ENCODE results near the gene ALDH5A1.

The ALDH5A1 gene

DNA sequence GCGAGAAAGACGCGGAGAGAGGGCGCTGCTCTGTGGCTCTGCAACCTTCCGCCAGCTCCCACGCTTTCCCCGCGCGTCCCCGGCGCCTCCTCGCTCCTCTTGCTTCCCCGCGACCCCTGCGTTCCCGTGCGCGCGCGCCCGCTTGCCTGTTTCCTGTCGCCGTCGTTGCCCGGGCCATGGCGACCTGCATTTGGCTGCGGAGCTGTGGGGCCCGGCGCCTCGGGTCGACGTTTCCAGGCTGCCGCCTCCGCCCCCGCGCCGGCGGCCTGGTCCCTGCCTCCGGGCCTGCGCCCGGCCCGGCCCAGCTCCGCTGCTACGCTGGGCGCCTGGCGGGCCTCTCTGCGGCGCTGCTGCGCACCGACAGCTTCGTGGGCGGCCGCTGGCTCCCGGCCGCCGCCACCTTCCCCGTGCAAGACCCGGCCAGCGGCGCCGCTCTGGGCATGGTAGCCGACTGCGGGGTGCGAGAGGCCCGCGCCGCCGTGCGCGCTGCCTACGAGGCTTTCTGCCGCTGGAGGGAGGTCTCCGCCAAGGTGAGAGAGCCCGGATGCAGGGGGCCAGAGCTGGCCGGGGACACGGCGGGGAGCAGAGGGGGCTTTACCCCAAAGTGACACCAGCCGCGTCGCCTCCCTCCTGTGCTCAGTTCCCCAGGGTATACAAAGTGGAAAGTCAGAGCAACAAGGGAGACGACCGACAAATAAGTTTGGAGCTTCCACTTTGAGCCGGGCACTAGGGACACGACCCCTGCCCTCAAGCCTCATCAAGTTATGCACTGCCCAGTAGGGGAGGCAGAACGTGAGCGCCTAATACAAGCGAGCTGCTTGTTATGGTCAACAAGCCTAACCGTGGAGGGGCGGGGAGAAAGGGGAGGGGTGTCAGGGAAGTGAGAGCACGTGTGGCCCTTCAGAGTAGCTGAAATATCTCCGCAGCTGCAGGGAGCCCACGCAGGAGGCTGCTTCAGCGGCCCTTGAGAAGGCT is at the start of gene ALDH5A1:
Gene ALDH5A1 (plus strand): TSS at position 149 of the 975 bp plus-strand sequence. CDS start 28 bp downstream, at position 177.
- FAIRE-seq = no peak

DNA sequence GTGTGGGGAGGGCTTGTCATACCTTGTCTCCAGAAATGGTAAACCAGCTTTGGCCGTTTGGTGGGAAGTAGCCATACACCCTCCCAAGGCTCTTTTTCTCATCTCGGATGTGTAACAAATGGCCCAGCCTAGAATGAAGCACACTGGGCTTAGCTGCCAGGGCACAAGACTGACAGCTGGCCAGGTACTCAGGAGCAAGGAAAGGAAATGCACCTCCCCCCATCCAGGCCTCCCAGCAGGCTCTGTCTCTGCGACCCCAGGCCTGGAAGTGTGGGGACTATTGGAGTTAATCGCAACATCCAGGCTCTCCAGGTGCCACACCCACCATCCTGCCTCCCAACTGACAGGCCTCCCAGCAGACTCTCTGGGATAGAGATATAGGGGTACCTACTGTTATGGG is 49.1 kb upstream of the ALDH5A1 start:
- FAIRE-seq = no peak

DNA sequence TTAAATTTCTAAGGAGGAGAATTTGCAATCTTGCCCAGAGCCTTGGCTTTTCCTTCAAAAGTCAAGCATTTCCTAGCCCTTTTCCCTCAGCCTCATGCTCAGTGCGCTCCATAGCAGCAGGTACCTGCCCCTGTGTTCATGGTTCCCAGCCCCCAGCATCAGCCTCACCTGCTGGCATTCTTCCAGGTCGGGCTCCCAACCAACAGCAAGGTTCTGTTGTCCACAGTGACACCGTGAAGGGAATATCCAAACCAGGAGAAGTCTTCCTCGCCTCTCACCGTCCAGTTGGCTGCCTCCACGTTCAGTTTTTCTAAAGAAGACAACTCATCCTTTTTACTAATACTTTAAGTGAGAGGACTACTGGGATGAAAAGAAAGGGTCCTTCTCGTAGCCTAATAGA is 48.1 kb upstream of the ALDH5A1 start:
- no peak for FAIRE-seq

DNA sequence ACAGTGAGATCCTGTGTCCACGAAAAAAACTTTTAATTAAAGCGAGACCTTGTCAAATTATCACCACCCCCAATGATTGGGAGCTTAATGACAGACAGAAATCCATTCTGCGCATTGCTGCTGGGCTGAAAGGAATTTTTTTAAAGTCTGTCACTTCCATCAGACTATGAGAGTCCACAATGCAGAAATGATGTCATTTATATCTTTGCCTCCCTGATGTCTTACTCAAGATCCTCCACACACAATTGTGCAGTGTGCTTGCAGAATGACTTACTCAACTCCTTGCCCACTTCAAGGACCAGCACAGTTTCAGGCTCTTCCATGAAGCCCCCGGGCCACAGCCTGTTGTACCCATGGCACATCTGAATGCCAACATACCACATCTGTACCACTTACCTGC is 46.4 kb upstream of the ALDH5A1 start:
- no peak for FAIRE-seq

DNA sequence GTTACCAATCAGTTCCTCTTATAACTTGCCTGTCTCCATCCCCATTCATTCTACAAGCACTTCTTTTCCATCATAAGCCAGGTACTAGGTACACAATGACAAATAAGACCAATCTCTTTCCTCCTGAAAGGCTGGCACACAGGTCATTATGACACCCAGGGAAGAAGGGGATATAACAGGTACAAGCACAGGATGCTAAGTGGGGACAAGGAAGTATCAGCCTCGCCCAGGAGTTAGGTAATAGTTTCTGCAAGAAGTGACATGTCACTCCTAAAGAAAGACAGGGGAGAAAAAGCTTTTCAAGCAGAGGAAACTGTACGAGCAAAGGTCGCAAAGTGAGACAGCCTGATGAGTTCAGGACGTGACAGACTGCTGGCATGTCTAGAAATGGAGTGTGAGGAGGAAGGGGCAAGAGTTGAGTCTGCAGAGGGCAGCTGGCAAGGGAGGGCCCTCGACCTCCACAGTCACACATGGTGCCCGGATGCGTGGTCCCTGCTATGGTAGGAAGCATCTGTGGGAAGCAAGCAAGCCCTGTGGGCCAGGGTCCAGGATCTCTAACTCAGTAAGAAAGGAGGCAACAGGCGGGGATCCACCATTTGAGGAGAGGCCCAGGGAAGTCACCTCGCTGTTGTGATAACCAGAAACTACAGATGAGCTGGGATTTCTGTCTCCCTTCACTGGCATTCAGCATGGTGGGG is 45.8 kb upstream of the ALDH5A1 start:
- no peak for FAIRE-seq

DNA sequence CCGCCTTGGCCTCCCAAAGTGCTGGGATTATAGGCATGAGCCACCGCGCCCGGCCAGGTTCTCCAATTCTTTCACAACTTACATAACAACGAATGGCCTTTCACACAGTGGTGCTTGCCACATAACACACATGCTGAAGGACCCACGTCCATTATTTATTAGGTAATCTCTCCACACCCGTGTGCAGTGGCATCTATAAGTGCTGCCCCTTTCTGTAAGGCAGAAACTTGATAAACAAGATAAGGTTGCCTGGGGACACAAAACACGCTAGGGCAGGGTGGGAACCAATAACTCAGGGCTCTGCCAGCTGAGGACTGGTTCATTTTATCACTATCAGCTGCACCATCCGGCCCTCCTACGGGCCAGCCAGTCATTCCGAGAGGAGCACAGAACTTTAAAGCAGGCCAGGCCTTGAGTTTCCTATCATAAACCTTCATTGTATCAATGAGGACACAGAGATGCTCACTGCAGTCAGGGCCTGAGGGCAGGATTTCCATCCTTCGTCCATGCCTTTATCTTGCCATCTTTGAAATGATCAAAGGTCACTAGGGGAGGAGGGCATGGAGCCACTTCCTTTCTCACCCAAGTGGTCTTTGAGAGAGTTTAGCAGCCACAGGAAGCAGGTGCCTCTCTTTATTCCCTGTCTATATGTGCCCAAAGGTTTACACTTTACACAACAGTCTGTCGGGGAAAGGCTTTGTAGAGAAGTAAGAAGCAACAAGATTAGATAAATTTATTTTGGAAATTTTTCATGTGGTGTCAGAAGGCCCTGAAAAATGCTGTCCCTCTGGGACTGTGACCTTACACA is 43.0 kb upstream of the ALDH5A1 start:
- no peak for FAIRE-seq

DNA sequence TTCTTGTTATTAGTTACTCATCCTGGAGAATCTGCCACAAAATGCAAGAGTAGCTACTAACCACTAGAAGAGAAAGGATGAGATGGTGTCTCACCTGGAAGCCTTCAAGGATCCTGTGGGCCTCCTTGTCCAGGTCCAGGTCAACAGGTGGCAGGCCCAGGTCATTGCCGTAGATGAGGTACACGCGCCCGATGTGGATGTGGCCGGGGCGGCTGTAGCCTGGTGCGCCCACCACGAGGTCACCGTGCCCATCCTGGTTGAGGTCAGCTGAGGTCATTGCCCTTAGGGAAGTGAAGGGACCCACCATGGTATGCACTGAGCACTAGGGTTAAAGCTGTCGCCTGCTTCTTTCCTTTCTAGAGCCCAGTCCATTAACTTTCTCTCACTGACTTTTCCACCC is 40.8 kb upstream of the ALDH5A1 start:
- FAIRE-seq = no peak

DNA sequence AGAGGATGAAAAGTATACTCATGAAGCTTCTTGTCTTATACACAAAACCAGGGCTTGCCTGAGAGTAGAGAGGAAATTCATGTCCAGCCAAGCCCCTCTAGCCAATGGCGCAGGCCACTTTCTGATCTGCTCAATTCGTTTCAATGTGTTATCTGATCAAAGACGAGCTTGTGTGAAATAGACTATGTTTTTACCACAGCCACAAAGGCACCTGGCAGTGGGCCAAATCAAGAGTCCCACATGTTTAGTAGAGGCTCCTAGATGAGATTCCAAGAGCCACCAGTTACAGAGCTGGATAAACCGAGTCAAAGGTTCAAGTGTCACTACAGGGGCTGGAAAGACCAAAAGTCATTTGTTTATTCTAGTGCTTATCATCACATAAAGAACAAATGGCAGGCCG is 40.3 kb upstream of the ALDH5A1 start:
- no peak for FAIRE-seq

DNA sequence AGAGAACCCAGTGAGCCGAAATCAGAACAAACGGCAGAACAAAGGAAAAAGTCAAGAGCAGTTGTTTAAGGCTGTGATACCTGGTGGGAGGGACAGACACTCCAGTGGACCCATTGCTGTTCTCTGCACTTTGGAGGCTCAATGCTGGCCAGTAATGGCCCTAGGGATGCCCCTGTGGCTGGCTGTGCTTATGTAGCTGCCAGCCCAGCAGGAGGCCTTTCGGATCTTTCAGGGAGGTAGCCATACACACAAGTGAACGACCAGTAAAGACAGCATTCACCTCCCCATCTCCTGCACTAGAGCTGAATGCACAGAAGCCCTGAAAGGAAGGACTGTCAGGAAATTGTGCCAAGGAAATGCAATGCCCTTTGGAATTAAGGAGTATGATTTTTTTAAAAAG is 39.7 kb upstream of the ALDH5A1 start:
- FAIRE-seq = no peak

DNA sequence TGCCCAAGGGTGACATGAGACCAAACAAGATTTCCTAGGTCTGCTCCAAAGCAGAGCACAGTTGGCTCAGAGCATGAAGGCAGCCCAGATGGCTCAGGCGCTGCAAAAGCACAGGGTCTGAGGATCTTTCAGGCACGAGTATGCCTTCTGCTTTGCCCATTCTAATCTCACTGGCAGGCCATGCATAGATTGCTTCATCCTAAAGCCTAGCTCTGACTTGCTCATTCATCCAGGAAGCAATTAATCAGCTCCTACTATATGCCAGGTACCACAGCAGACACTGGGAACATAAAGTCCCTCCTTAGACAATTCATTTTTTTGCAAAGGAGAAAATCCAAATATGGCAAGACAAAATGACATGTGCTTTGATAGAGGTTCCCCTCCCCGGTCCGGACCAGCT is 36.6 kb upstream of the ALDH5A1 start:
- FAIRE-seq = no peak

DNA sequence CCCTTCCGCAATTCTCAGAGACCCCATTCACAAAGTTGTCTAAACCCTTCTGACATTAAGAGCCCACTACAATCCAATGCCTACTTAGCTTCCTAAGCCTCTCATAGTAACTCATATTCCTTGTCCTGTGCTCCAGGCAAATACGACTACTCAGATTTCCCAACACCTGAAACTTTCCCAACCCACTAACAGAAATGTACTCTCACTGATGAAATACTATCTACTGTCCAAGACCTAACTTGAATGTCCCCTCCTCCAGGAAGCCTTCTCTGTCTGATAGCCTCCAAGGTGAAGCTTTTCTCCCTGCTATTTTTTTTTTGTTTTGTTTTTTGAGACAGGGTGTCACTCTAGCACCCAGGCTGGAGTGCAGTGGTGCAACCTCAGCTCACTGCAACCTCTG is 35.8 kb upstream of the ALDH5A1 start:
- FAIRE-seq = no peak

DNA sequence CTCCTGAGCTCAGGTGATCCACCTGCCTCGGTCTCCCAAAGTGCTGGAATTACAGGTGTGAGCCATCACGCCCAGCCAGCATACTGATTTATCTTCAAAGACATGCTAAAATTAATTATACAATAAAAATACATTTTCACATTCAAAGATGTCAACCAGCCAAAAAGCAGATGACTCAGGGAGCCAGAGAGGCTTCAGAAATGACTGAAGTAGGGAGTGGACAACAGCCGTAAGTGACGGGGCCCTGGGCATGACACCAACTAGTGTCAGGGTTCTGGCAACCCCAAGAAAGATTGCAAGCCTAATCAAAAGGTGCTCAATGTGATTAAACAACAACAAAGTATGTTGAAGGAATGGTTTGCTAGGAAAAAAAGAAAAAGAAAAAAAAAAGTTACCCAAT is 33.8 kb upstream of the ALDH5A1 start:
- no peak for FAIRE-seq

DNA sequence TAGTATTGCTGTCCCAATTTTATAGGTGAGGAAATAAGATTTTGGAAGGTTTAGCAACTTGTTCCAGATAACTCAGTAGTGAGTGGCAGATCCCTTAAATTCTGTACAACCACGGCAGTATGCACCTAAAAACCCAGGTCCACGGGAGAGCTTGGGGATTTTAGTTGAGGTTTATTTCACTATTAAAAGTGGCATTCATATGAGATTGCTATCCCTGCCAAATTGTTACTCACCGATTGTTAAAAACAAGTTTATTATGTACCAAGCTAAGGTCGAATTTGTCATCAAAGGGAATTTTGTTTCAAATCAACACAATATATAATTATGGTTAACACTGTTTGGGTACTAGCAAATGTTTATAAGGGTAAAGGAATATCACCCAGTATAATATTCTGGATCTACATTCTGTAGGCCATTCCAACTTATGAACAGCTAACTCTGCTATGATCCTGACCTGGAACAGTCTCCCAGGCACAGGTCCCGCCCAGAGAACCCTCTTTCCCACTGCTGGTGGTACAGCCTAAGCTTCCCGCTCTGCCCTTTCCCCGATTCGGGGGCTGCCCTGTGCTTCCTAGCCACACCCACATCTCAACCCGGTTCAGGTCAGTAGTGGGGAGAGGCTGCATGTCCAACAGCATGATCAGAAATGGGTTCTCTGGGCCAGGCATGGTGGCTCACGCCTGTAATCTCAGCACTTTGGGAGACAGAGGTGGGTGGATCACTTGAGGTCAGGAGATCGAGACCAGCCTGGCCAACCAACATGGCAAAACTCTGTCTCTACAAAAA is 30.3 kb upstream of the ALDH5A1 start:
- no peak for FAIRE-seq

DNA sequence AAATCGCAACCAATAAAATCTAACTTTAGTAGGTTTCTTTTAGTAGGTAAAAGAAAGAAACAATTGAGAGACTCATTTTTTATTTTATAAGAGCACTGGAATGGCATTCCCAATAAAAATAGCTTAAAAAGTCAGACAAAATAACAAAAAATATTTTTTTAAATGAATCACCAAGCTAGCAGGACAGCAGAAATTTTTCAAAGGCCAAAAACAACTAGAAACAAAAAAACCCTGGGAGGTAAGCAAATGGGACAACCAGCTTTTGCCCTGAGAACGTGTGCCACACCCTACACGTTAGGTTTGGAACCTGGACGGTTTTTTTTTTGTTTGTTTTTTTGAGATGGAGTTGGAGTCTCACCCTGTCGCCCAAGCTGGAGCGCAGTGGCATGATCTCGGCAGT is 25.0 kb upstream of the ALDH5A1 start:
- no peak for FAIRE-seq

DNA sequence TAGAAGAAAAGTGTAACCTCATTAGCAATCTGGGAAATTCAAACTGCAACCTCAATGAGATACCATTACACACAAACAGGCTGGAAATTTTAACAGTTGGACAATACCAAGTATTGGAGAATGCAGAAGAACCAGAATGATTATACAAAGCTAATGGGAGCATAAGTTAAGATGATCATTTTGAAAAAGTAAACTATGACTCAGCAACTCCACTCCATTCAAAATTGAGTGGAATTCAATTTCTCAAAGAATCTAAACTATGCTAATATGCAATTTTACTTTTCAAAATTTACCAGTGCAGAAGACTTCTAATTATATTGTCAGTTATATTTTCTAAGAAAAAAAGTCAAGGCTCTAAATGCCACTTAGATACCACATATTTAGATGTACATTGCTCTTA is 22.6 kb upstream of the ALDH5A1 start:
- FAIRE-seq = no peak

DNA sequence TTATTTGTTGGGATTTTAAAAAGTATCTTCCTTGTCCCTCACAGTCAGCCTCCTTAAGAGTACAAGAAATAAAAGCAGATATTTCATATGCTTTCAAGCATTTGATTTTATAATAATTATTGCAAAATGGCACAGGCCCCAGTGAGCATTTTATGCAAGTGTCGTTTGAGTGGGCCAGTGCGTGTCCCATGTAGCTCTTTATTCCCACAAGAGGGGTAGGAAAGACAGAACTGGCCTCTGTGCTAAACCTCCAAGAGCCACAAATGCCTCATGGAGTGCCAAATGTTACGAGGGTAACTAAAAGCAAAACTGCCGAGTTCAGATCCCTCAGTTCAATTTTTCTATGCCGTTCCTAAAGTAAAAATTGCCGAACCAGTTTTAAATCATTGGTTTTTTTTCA is 18.1 kb upstream of the ALDH5A1 start:
- no peak for FAIRE-seq

DNA sequence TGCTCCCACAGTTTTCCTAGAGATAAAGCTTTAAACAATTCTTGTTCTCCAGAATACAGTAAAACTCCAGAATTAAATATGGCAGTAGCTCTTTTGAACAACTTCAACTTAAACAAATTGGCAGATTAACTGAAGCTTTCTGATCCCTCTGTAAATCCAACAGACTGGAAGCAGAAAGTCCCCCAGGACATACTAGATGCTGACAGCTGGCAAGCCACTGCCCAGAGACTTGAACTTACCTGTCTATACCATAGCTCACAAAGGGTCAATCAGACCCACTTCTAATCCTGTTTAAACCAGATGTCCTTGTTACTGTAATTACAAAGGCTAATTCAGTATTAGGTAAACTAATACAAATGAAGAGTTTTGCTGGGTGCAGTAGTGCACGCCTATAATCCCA is 17.7 kb upstream of the ALDH5A1 start:
- FAIRE-seq = no peak

DNA sequence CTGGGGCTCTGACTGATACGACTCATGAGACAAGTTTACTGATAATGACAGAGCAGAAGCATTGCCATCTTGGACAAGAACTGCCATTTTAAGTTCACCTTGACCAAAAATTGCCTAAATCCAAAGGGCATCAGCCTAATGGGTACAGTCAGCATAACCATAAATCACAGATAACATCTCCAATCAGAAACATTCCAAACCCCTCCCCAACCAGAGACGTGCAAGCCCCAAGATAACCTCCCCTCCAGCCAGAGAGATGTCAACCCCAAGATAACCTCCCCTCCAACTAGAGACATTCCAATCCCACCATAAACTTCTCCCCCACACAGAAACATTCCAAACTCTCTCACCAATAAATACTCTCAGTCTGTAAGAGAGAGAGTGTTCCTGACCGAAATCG is 15.9 kb upstream of the ALDH5A1 start:
- no peak for FAIRE-seq

DNA sequence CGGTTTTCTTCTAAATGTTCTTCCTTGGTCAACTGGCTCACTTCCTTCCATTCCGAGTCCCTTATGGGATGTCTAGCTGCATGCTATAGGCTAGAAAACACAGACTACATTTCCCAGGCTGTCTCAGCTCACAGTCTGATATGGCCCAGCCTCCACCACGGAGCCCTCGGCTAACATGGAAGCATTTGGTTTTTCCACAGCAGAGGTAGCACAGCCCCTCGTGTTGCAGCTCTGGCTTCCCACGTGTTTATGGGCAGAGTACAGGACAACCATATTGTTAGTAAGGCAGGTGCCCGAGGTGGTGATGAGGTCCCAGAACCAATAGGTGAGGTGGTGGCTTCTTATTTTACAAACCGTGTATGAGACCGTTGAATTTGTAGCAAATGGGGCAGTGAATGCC is 14.1 kb upstream of the ALDH5A1 start:
- no peak for FAIRE-seq

DNA sequence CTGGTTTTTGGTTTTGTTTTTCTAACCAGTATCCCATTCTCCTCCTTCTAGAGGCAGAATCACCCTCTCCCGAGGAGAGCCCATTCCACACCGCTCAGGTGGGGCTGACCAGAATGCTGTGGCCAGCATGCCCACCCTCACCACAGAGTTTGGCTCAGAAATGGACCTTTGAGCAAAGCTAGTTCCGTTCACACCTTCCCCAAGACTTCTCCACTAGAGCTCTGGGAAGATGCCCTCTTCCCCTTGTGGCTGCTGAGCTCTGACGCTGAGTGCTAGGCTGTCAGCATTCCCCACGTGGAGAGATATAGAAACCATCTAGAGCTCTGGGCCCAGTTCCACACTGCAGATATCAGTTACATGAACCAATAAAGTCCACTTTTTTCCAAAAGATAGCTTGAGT is 13.3 kb upstream of the ALDH5A1 start:
- no peak for FAIRE-seq

DNA sequence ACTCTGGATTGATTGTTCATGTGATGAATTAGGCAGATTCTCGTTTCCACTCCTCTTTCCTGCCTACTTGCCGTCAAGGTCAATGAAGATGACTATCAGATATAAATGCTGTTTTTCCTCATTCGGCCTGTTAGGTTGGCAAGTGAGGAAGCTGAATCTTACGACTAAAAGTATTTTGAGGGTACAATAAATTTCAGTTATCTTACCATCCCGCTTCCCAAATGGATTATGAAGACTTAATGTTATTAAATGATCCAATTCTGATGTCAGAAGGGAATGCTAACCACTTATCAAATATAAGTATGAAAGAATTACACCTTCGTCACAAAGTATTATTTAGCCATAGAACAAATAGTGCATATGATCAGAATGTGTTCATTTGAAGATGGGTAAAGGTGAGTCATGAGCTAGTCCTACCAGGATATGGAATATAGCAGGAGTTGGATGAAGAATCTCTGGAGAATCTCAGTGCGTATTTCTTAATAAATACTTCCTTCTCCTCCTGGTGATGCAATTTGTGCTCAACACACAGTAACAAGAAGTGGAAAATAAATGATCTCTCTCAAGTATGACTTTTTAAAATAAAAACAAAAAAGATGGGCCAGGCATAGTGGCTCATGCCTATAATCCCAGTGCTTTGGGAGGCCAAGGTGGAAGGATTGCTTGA is 10.0 kb upstream of the ALDH5A1 start:
- FAIRE-seq = no peak

DNA sequence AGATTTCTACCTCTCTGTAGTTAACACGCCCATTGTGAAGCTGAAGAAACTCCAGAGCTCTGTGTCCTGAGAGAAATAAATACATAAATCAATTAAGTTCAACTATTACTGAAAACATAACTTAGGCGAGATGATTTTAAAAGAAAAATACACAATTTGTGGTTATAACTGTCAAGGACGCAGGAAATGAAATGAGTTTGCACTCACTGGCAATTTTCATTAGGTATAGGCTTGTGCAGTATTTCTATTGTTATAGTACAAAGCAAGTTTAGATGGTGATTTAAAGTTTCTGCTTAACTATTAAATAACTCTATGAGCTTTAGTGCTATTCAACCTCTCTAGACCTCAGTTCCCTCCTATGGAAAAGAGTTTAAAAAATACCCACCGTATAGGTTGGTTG is 8.7 kb upstream of the ALDH5A1 start:
- FAIRE-seq = no peak
